Gastrocnemius medialis (tissue), 4 donors: ENCODE measurements around the gene PRKCE. TPM values are rescaled to one million over a fixed set of nuclear protein-coding genes. Genes with fewer than 3 reads are reported as not detected.

Experiments
- ATAC-seq, 2 donors: fragments of 150-250 bp; one replicate each; pipeline ENCODE4 v1.9.1; 2016
- DNase-seq, 2 donors: peaks; one replicate each; pipeline ENCODE4 v3.0.0-alpha.2; 2019
- H3K27ac ChIP-seq, 4 donors: fragments of 200-600 bp; sonication (generic); 1 replicate in 1 of 4; 2 replicates in 3 of 4; pipeline ENCODE4 v1.5.1; 2016 to 2018; ENCODE audit warnings: mild to moderate bottlenecking in 2 of 4, moderate library complexity in 1 of 4
- H3K27me3 ChIP-seq, 3 donors: fragments of 200-600 bp; sonication (generic) in 2 of 3; 1 replicate in 1 of 3; 2 replicates in 2 of 3; pipeline versions ENCODE4 v1.5.1 to v1.6.0; 2016 to 2019; ENCODE audit warnings: mild to moderate bottlenecking in 1 of 3, moderate library complexity in 1 of 3
- H3K36me3 ChIP-seq, 2 donors: fragments of 200-600 bp; sonication (generic) in 1 of 2; one replicate each; pipeline ENCODE4 v1.5.1; 2017 to 2018
- H3K4me1 ChIP-seq, 2 donors: fragments of 200-600 bp; sonication (generic) in 1 of 2; one replicate each; pipeline ENCODE4 v1.5.1; 2016 to 2017; ENCODE audit warnings: mild to moderate bottlenecking in 2 of 2
- H3K4me3 ChIP-seq, 4 donors: fragments of 200-600 bp; sonication (generic) in 3 of 4; 1 replicate in 1 of 4; 2 replicates in 3 of 4; pipeline ENCODE4 v1.5.1; 2016 to 2019; ENCODE audit warnings: mild to moderate bottlenecking in 2 of 4
- H3K9me3 ChIP-seq, 3 donors: fragments of 200-600 bp; sonication (generic) in 2 of 3; 1 replicate in 1 of 3; 2 replicates in 2 of 3; pipeline ENCODE4 v1.5.1; 2016 to 2019
- POLR2A ChIP-seq, 2 donors: fragments of 450-650 bp; IDR thresholded peaks; one replicate each; pipeline ENCODE4 v1.6.1; 2017; ENCODE audit warnings: antibody characterized with exemption in 2 of 2, mild to moderate bottlenecking in 2 of 2, moderate library complexity in 2 of 2
- in situ Hi-C, 4 donors: fragments of 200-750 bp; cut with MboI; loops; one replicate each; pipeline versions ENCODE4 v1.15.0 to v1.8.0; 2017; ENCODE audit warnings: low sequenced_read_pairs in 4 of 4
- intact Hi-C: fragments of 100-400 bp; cut with DNase I; formaldehyde crosslinking; loops from one replicate; pipeline ENCODE4 v1.15.1; 2023; ENCODE audit warnings: low total_unique reads
- total RNA-seq, 4 donors: library from RNA; depleted of rRNA; stranded (reverse); fragments of >200 nt; gene quantifications; one replicate each; pipeline versions ENCODE4 v1.1.0 to v1.2.3, GENCODE V29; 2016
- TF ChIP-seq, protein P1 (sequence below), 5 experiments: fragments of 450-650 bp in 3 of 5; fragments of 200-600 bp in 2 of 5; sonication (generic) in 2 of 5; IDR thresholded peaks in 4 of 5; conservative IDR thresholded peaks in 1 of 5; 1 replicate in 4 of 5; 2 replicates in 1 of 5; pipeline ENCODE4 v1.5.1; 2016 to 2019; ENCODE audit warnings: antibody characterized with exemption in 5 of 5, mild to moderate bottlenecking in 3 of 5, moderate library complexity in 3 of 5

Gene PRKCE
- total RNA-seq, 4 donors from 2014 or later = 5.8 to 28.9 (median 11.8) TPM

- intact Hi-C loops = no loop called here
Measured at GRCh38 chr2:45721150-45721549, 69.7 kb downstream of the PRKCE start.

GRCh38 chr2:45722477-45722876 is 71.0 kb downstream of the PRKCE start:
- Histone ChIP-seq H3K4me3 (no peak overlapping the region), H3K27me3 (no peaks in the 10 kb centered on the region), H3K36me3 (no peaks in the 10 kb centered on the region), H3K4me1 (peaks cover 7 to 22% of the 10 kb centered on the region in 2 donors), H3K27ac (no peak overlapping the region), H3K9me3 (no peaks in the 10 kb centered on the region)
- DNase-seq (no peak), ATAC-seq (no peak)
- TF ChIP-seq, protein P1, sequence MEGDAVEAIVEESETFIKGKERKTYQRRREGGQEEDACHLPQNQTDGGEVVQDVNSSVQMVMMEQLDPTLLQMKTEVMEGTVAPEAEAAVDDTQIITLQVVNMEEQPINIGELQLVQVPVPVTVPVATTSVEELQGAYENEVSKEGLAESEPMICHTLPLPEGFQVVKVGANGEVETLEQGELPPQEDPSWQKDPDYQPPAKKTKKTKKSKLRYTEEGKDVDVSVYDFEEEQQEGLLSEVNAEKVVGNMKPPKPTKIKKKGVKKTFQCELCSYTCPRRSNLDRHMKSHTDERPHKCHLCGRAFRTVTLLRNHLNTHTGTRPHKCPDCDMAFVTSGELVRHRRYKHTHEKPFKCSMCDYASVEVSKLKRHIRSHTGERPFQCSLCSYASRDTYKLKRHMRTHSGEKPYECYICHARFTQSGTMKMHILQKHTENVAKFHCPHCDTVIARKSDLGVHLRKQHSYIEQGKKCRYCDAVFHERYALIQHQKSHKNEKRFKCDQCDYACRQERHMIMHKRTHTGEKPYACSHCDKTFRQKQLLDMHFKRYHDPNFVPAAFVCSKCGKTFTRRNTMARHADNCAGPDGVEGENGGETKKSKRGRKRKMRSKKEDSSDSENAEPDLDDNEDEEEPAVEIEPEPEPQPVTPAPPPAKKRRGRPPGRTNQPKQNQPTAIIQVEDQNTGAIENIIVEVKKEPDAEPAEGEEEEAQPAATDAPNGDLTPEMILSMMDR (IDR thresholded peaks at IDR 0.05 in 4 of 5, conservative IDR thresholded peaks at IDR 0.05 in 1 of 5) = no peak
- TF ChIP-seq POLR2A (IDR thresholded peaks at IDR 0.05) = no peak
- in situ Hi-C loops (no loop called here), intact Hi-C loops (no loop called here)

More at GRCh38 chr2:45721150-45721549, 69.7 kb downstream of the PRKCE start:
- Histone ChIP-seq H3K4me3 (no peak overlapping the region), H3K9me3 (no peaks in the 10 kb centered on the region), H3K27ac (no peak overlapping the region), H3K36me3 (no peaks in the 10 kb centered on the region), H3K27me3 (no peaks in the 10 kb centered on the region), H3K4me1 (peaks cover 7 to 17% of the 10 kb centered on the region in 2 donors)
- in situ Hi-C loops = no loop called here
- ATAC-seq (no peak), DNase-seq (no peak)
- no peak for TF ChIP-seq POLR2A (IDR thresholded peaks at IDR 0.05)
- TF ChIP-seq, protein P1 (IDR thresholded peaks at IDR 0.05 in 4 of 5, conservative IDR thresholded peaks at IDR 0.05 in 1 of 5) = no peak

- no peaks in the 10 kb centered on the region for H3K36me3 ChIP-seq
- H3K4me1 ChIP-seq = peaks cover 7 to 22% of the 10 kb centered on the region in 2 donors
- no peak overlapping the region for H3K27ac ChIP-seq
- intact Hi-C loops = no loop called here
- no peak for TF ChIP-seq POLR2A (IDR thresholded peaks at IDR 0.05)
- TF ChIP-seq, protein P1 (IDR thresholded peaks at IDR 0.05 in 4 of 5, conservative IDR thresholded peaks at IDR 0.05 in 1 of 5) = no peak
- no peak for ATAC-seq
- DNase-seq = no peak
- H3K9me3 ChIP-seq = no peaks in the 10 kb centered on the region
- no peak overlapping the region for H3K4me3 ChIP-seq
- in situ Hi-C loops = no loop called here
- no peaks in the 10 kb centered on the region for H3K27me3 ChIP-seq
Measured at GRCh38 chr2:45723857-45724256, 72.4 kb downstream of the PRKCE start.

- Histone ChIP-seq H3K4me3 (no peak overlapping the region), H3K9me3 (no peaks in the 10 kb centered on the region), H3K4me1 (peaks cover 7 to 22% of the 10 kb centered on the region in 2 donors), H3K36me3 (no peaks in the 10 kb centered on the region), H3K27me3 (no peaks in the 10 kb centered on the region), H3K27ac (no peak overlapping the region)
- ATAC-seq = no peak
- in situ Hi-C loops (no loop called here), intact Hi-C loops (no loop called here)
- TF ChIP-seq, protein P1 (IDR thresholded peaks at IDR 0.05 in 4 of 5, conservative IDR thresholded peaks at IDR 0.05 in 1 of 5) = no peak
- no peak for TF ChIP-seq POLR2A (IDR thresholded peaks at IDR 0.05)
- DNase-seq = no peak
Measured at GRCh38 chr2:45724335-45724734, 72.9 kb downstream of the PRKCE start.

- Histone ChIP-seq H3K27me3 (no peaks in the 10 kb centered on the region), H3K36me3 (no peaks in the 10 kb centered on the region), H3K9me3 (no peaks in the 10 kb centered on the region), H3K27ac (no peak overlapping the region), H3K4me3 (no peak overlapping the region), H3K4me1 (peaks cover 7 to 22% of the 10 kb centered on the region in 2 donors)
- TF ChIP-seq, protein P1 (IDR thresholded peaks at IDR 0.05 in 4 of 5, conservative IDR thresholded peaks at IDR 0.05 in 1 of 5) = no peak
- TF ChIP-seq POLR2A (IDR thresholded peaks at IDR 0.05) = no peak
- intact Hi-C loops (no loop called here), in situ Hi-C loops (no loop called here)
- DNase-seq = no peak
- ATAC-seq = no peak
Measured at GRCh38 chr2:45725731-45726130, 74.3 kb downstream of the PRKCE start.
